Spleen (tissue), 7 donors: ENCODE measurements around the gene CAMK2B.

Experiments used
- CTCF ChIP-seq, 11 experiments: fragments of 200-600 bp in 7 of 11; fragments of 450-650 bp in 4 of 11; sonication (generic) in 4 of 11; IDR thresholded peaks in 8 of 11; conservative IDR thresholded peaks in 3 of 11; 1 replicate in 7 of 11; 2 replicates in 4 of 11; pipeline versions ENCODE4 v1.4.0 to v1.8.0; 2016 to 2021; ENCODE audit warnings: antibody characterized with exemption in 11 of 11, inconsistent platforms in 4 of 11, mild to moderate bottlenecking in 1 of 11
- POLR2A ChIP-seq, 3 donors: fragments of 450-650 bp; IDR thresholded peaks; one replicate each; pipeline ENCODE4 v1.5.1; 2017; ENCODE audit warnings: antibody characterized with exemption in 3 of 3, mild to moderate bottlenecking in 1 of 3
- POLR2AphosphoS5 ChIP-seq, 3 donors: sonication (generic); formaldehyde crosslinking; IDR thresholded peaks; one replicate each; pipeline ENCODE4 v1.5.1; 2017; ENCODE audit warnings: antibody characterized with exemption in 3 of 3
- donor health status: DM: no; HTN: no; CAD: no; lungs with moderate emphysema.
- donor health status: DM: no; HTN: no; CAD: no.
- donor health status: DM: no; HTN: no; CAD: no.

- TF ChIP-seq CTCF (IDR thresholded peaks at IDR 0.05 in 8 of 11, conservative IDR thresholded peaks at IDR 0.05 in 3 of 11) (no peak), POLR2AphosphoS5 (IDR thresholded peaks at IDR 0.05) (no peak), POLR2A (IDR thresholded peaks at IDR 0.05) (no peak)
Measured at GRCh38 chr7:44212581-44213184, 112.7 kb downstream of the CAMK2B start.
